B cell (primary cell): ENCODE data around the gene ZMYM4.

Experiments used
- CTCF ChIP-seq: fragments of 200-600 bp; IDR thresholded peaks from one replicate; pipeline ENCODE4 v1.8.0; 2022; ENCODE audit warnings: antibody characterized with exemption, mild to moderate bottlenecking
- EZH2 ChIP-seq: IDR thresholded peaks from 2 replicates; pipeline ENCODE4 v1.6.1; 2012; ENCODE audit warnings: borderline replicate concordance, low read depth, mild to moderate bottlenecking, moderate library complexity, low read length; ENCODE audit not compliant: insufficient read depth, poor library complexity, severe bottlenecking

GRCh38 chr1:35300376-35300775 lies 31.9 kb downstream of the ZMYM4 start:
- TF ChIP-seq CTCF (no peak), EZH2 (no peak)
